IPS DF 4.7 (cell line): ENCODE measurements around the gene TBX22.
"Not testable (repeated sequence)": the region's sequence is repeated elsewhere in the genome, so short reads cannot be mapped to it uniquely, and the experiment has no call there.

Source experiments
- DNase-seq: peaks from one replicate; pipeline ENCODE4 v3.0.0-alpha.2; 2013; ENCODE audit warnings: low spot score; ENCODE audit errors: extremely low read depth

TBX22 gene, protein sequence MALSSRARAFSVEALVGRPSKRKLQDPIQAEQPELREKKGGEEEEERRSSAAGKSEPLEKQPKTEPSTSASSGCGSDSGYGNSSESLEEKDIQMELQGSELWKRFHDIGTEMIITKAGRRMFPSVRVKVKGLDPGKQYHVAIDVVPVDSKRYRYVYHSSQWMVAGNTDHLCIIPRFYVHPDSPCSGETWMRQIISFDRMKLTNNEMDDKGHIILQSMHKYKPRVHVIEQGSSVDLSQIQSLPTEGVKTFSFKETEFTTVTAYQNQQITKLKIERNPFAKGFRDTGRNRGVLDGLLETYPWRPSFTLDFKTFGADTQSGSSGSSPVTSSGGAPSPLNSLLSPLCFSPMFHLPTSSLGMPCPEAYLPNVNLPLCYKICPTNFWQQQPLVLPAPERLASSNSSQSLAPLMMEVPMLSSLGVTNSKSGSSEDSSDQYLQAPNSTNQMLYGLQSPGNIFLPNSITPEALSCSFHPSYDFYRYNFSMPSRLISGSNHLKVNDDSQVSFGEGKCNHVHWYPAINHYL

DNA sequence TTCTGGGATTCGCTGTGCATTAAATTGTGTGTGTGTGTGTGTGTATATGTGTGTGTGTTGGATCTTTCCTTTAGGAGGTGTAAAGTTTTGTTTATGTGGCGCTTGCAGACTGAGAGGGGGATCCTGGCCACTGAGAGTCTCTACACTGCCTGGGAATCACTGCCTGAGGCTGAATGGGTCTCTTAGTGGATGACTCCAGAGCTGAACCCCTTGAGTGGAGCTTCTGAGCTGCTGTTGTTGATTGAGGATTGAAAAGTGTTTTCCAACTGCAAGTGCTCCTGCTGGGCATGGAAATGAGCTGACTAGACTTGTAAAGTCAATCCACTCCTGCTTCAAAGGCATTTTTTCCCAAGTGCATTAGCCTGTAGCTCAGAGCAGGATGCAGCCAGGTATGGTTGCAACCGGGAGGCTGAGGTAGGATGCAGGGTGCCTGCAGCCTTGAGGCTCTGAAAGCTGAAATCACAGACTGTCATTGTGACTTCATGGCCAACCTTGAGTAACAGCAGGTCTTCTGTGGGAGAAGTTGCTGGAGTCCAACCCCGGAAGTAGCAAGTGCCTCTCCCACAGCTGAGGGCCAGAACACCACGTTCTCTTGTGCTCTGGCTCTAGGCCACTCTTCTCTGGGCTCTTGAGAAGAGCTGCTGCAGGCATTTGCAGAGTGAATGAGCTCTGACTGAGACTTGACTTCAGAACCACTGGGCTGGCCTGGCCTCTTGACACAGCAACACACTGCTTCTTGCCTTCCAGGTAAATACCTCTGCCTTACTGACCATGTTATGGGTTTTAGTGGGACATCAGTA is at the start of gene TBX22:
Gene TBX22, plus strand, starts transcription at position 613 of the 800 bp plus-strand sequence. CDS start 7,517 bp downstream, outside the sequence.
- no peak for DNase-seq

DNA sequence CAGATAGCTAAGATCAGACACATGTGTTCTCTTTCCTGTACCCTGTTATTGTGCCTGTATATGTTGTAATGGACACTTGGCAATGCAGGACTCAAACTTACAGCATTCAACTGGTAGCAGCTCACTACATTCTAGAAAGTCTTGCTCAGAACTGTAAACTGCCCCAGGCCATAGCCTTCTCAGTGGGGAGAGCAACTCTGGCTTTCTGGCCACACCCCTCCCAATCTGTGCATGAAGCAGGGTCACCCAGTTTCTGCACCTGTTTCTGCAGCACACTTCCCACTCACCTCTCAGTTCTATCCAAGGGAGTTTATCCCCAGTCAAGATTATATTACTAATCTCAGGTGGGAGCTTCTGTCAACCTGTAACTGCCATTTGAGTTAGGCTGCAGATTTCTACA is 38.9 kb upstream of the TBX22 start:
- no peak for DNase-seq

DNA sequence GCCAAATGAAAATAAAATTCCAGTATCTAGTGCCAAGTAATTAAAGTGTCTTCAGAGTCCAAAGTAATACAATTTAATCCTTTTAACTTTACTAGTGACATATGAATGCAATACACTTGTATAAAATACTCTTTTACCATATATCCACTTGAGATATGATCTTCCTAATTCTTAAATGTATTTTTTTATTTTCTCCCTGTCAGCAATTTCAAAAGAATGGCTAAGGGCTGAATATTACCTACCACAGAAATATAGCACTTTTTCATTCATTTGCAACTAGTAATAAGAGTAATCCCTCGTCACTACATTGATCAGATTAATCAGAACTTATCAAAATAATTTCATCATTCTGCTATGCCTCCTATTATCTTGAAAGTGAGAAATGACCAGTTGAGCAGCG is 10.1 kb upstream of the TBX22 start:
- no peak for DNase-seq

DNA sequence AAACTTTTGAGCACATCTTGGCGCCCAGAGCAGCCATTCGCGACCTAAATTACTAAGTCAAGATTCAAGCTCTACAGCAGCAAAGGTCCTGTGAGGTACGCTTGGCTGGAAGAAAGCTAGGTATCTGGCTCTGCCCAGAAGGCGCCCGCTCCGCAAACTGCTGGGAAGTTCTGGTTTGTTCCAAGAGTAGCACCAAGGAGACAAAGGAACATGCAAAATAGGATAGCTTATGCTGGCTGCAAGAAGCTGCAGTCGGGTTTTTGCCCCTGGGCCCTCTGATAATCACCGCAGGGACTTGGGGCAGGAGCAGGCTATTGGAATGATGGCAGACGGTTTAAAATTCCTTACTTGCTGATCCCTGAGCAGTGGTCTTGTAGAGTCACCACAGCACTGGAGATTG is 3.0 kb upstream of the TBX22 start:
- DNase-seq, result no peak

DNA sequence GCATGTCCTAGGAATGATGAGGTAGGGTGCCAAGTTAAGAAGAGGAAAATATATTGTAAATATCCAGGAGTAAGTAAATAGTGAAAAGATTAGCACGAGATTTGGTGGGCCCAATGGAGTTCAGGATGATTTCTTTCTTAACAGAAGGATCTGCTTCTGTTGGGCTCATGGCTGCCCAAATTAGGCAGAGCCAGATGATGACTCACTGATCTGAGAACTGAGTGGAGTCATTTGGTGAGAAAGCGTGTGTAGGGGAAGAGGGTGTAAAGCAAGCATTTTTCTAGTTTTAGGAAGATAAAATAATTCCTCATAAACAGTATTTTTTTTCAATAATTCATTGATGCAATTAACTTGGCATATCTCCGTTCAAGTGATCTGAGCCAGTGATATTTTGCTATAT is 1.6 kb downstream of the TBX22 start:
- no peak for DNase-seq

DNA sequence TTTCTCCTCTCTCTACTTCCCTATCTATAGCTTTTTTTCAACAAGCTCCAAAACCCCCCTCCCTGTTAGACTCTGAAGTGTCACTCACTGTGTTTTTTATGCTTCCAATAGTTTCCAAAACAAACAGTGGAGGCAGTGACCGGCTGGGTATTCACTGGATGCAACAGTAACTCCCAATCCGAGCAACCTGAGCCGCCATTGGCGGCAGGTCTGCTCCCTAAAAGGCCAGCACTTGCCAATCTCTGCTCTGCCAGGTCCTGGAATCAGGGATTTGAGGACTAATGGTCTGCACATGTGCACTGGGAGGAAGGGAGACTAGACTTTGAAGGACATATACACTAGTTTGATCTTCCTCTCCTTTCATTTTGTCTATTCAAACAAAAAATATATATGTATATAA is 7.1 kb downstream of the TBX22 start:
- no peak for DNase-seq

DNA sequence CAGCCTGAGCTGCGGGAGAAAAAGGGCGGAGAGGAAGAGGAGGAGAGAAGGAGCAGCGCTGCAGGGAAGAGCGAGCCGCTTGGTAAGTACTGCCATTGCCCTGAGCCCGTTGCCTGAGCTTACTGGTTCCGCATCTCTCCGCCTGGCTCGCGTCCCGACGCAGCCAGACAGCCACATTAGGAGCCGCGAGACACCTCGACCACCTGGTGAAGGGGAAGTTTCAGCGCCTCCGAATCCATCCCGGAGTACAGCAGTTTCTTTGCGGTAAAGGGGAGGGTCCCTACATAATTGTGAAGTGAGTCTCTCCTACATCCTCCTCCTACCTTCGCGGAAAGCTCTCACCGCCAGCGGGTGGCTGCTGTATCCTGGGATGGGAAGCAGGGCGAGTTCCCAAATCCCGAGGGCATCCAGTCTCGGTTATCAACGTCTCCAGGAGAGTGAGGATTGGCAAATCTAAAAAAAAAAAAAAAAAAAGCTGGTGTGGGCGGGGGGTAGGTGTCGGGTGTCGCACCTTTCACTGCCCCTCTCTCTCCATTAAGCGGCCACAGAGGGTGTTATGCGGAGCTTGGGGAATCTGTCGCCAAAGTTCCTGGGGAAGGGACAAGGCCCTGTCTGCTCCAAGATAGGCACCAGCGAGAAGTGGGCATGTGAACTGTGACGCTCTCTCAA is 7.9 kb downstream of the TBX22 start:
- no peak for DNase-seq

DNA sequence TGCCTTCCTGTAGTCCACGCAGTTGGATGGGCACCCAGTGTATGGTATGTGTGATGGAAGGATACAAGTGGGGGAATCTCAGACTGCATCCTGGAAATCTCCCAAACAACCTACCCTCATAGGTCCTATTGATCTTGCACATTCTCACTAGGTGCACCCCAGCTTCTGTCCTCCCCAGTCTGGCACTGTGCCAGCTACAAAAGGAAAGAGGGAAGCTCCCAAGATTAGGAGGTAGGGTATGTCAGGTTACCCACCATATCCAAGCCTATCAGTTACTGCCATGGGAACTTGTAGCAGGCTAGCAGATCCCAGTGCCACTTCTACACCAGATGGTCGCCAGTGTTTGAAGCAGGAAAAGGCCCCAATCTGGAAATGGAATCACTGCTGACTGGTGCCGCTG is 11.6 kb downstream of the TBX22 start:
- DNase-seq, result no peak

DNA sequence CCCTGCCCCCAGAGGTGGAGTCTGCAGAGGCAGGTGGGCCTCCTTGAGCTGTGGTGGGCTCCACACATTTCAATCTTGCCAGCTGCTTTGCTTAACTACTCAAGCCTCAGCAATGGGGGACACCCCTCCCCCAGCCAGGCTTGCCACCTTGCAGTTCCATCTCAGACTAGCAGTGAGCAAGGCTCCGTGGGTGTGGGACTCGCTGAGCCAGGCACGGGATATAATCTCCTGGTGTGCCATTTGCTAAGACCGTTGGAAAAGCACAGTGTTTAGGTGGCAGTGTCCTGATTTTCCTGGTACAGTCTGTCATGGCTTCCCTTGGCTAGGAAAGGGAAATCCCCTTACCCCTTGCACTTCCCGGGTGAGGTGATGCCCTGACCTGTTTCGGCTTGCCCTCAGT is 51.6 kb downstream of the TBX22 start:
- DNase-seq, result not testable (repeated sequence)

DNA sequence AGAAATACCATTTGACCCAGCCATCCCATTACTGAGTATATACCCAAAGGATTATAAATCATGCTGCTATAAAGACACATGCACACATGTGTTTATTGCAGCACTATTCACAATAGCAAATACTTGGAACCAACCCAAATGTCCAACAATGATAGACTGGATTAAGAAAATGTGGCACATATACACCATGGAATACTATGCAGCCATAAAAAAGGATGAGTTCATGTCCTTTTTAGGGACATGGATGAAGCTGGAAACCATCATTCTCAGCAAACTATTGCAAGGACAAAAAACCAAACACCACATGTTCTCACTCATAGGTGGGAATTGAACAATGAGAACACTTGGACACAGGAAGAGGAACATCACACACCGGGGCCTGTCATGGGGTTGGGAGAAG is 61.1 kb downstream of the TBX22 start:
- not testable (repeated sequence) for DNase-seq
